ENCODE data around the gene CCDC12.

Gene CCDC12

GRCh38 chr3:47006145-47006651 lies 29.7 kb upstream of the CCDC12 start:
- Histone ChIP-seq H3K27me3 (ENCODE audit: control insufficient read depth, insufficient read depth, low read length) (no peaks in the 10 kb centered on the region), H3K36me3 (ENCODE audit: control insufficient read depth, insufficient read depth, low read length) (peaks cover 50% of the 10 kb centered on the region), H3K9ac (ENCODE audit: low read depth, low read length) (no peak overlapping the region), H3K9me3 (ENCODE audit: control insufficient read depth, insufficient read depth, low read length) (no peaks in the 10 kb centered on the region), H3K4me3 (ENCODE audit: low read depth, low read length) (no peak overlapping the region), H3K4me1 (ENCODE audit: control insufficient read depth, insufficient read depth, low read length) (no peaks in the 10 kb centered on the region)

DNA sequence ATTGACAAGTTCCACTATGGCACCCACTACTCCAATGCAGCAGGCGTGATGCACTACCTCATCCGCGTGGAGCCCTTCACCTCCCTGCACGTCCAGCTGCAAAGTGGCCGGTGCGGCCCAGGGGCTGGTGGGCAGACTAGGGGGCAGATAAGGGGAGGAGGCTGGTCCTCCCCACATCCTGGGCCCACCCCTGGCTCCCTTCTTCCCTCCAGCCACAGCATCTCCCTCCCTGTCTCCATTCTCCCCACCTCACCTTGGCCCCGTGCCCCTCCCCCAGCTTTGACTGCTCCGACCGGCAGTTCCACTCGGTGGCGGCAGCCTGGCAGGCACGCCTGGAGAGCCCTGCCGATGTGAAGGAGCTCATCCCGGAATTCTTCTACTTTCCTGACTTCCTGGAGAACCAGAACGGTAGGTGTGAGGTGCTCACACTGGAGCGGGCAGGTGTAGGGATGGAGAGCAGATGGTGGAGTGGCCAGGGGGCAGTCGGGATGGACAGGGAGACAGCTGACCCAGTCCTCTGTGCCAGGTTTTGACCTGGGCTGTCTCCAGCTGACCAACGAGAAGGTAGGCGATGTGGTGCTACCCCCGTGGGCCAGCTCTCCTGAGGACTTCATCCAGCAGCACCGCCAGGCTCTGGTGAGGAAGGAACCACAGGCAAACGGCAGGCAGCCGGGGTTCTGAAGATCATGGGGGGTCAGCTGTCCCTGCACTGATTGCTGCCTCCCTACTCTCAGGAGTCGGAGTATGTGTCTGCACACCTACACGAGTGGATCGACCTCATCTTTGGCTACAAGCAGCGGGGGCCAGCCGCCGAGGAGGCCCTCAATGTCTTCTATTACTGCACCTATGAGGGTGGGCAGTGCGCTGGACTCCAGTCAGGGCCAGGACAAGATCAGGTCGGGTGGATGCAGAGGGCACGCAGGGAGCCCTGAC lies 28.9 kb upstream of the CCDC12 start:
- no peaks in the 10 kb centered on the region for H3K4me1 ChIP-seq (ENCODE audit: control insufficient read depth, insufficient read depth, low read length)
- no peaks in the 10 kb centered on the region for H3K9me3 ChIP-seq (ENCODE audit: control insufficient read depth, insufficient read depth, low read length)
- H3K27me3 ChIP-seq (ENCODE audit: control insufficient read depth, insufficient read depth, low read length), result no peaks in the 10 kb centered on the region
- no peak overlapping the region for H3K9ac ChIP-seq (ENCODE audit: low read depth, low read length)
- H3K36me3 ChIP-seq (ENCODE audit: control insufficient read depth, insufficient read depth, low read length), result peaks cover 57% of the 10 kb centered on the region
- H3K4me3 ChIP-seq (ENCODE audit: low read depth, low read length), result no peak overlapping the region

- Histone ChIP-seq H3K9me3 (ENCODE audit: control insufficient read depth, insufficient read depth, low read length) (no peaks in the 10 kb centered on the region), H3K4me3 (ENCODE audit: low read depth, low read length) (no peak overlapping the region), H3K36me3 (ENCODE audit: control insufficient read depth, insufficient read depth, low read length) (peaks cover 66% of the 10 kb centered on the region), H3K9ac (ENCODE audit: low read depth, low read length) (no peak overlapping the region), H3K27me3 (ENCODE audit: control insufficient read depth, insufficient read depth, low read length) (no peaks in the 10 kb centered on the region), H3K4me1 (ENCODE audit: control insufficient read depth, insufficient read depth, low read length) (no peaks in the 10 kb centered on the region)
Observed at GRCh38 chr3:47004369-47005211, 28.0 kb upstream of the CCDC12 start.

GRCh38 chr3:47003461-47004368 lies 27.2 kb upstream of the CCDC12 start:
- no peak overlapping the region for H3K4me3 ChIP-seq (ENCODE audit: low read depth, low read length)

DNA sequence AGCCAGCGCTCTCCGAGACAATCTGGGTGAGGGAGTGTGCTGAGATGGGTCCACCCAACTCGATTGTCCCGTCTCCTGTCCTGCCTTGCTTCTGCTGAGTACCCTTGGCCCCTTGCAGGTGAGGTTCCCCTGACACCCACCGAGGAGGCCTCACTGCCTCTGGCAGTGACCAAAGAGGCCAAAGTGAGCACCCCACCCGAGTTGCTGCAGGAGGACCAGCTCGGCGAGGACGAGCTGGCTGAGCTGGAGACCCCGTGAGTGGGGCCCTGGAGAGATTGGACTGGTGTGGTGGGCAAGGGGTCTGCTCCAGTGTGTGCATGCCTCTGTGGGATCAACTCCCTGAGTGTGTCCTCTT lies 26.5 kb upstream of the CCDC12 start:
- Histone ChIP-seq H3K9ac (ENCODE audit: low read depth, low read length) (no peak overlapping the region), H3K36me3 (ENCODE audit: control insufficient read depth, insufficient read depth, low read length) (peaks cover 71% of the 10 kb centered on the region), H3K4me1 (ENCODE audit: control insufficient read depth, insufficient read depth, low read length) (no peaks in the 10 kb centered on the region), H3K27me3 (ENCODE audit: control insufficient read depth, insufficient read depth, low read length) (no peaks in the 10 kb centered on the region), H3K4me3 (ENCODE audit: low read depth, low read length) (no peak overlapping the region), H3K9me3 (ENCODE audit: control insufficient read depth, insufficient read depth, low read length) (no peaks in the 10 kb centered on the region)

More at GRCh38 chr3:47003461-47004368, 27.2 kb upstream of the CCDC12 start:
- Histone ChIP-seq H3K27me3 (ENCODE audit: control insufficient read depth, insufficient read depth, low read length) (no peaks in the 10 kb centered on the region), H3K4me1 (ENCODE audit: control insufficient read depth, insufficient read depth, low read length) (no peaks in the 10 kb centered on the region), H3K36me3 (ENCODE audit: control insufficient read depth, insufficient read depth, low read length) (peaks cover 71% of the 10 kb centered on the region), H3K9ac (ENCODE audit: low read depth, low read length) (no peak overlapping the region), H3K9me3 (ENCODE audit: control insufficient read depth, insufficient read depth, low read length) (no peaks in the 10 kb centered on the region)

- no peak overlapping the region for H3K9ac ChIP-seq (ENCODE audit: low read depth, low read length)
- H3K4me3 ChIP-seq (ENCODE audit: low read depth, low read length), result no peak overlapping the region
- H3K36me3 ChIP-seq (ENCODE audit: control insufficient read depth, insufficient read depth, low read length), result peaks cover 71% of the 10 kb centered on the region
- no peaks in the 10 kb centered on the region for H3K27me3 ChIP-seq (ENCODE audit: control insufficient read depth, insufficient read depth, low read length)
- no peaks in the 10 kb centered on the region for H3K9me3 ChIP-seq (ENCODE audit: control insufficient read depth, insufficient read depth, low read length)
- no peaks in the 10 kb centered on the region for H3K4me1 ChIP-seq (ENCODE audit: control insufficient read depth, insufficient read depth, low read length)
Observed at GRCh38 chr3:47002171-47003055, 25.9 kb upstream of the CCDC12 start.

- Histone ChIP-seq H3K27me3 (ENCODE audit: control insufficient read depth, insufficient read depth, low read length) (no peaks in the 10 kb centered on the region), H3K4me1 (ENCODE audit: control insufficient read depth, insufficient read depth, low read length) (no peaks in the 10 kb centered on the region), H3K9ac (ENCODE audit: low read depth, low read length) (no peak overlapping the region), H3K9me3 (ENCODE audit: control insufficient read depth, insufficient read depth, low read length) (no peaks in the 10 kb centered on the region), H3K36me3 (ENCODE audit: control insufficient read depth, insufficient read depth, low read length) (peaks cover 65% of the 10 kb centered on the region), H3K4me3 (ENCODE audit: low read depth, low read length) (no peak overlapping the region)
Observed at GRCh38 chr3:47001731-47002170, 25.2 kb upstream of the CCDC12 start.

DNA sequence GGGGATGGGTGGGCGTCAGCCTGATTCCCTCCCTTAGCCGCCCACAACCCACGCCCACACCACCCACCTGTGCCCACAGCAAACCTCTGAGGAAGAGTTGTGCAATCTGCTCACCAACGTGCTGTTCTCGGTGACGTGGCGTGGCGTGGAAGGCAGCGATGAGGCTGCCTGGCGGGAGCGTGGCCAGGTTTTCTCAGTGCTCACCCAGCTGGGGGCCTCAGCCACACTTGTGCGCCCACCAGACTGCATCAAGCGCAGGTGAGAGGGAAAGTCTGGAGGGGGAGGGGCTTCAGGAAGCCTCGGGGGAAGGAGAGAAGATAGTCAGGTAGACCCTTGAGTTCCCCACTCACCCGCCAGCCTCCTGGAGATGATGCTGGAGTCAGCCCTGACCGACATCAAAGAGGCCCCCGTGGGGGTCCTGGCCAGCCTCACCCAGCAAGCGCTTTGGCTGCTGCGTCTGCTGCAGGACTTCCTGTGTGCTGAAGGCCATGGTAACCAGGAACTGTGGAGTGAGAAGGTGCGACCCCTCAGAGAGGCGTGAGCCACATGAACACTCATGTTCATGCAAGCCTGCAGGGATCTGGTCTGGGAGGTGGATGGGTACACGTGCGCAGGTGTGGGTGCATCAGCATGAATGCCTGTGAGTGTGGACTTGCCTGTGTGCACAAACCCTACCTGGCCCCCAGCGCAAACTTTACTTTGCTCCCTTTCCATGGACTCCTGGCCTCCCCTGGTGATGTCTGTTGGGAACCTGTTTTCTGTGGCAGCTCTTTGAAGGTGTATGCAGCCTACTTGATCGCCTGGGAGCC lies 24.6 kb upstream of the CCDC12 start:
- Histone ChIP-seq H3K9ac (ENCODE audit: low read depth, low read length) (no peak overlapping the region), H3K36me3 (ENCODE audit: control insufficient read depth, insufficient read depth, low read length) (peaks cover 62% of the 10 kb centered on the region), H3K27me3 (ENCODE audit: control insufficient read depth, insufficient read depth, low read length) (no peaks in the 10 kb centered on the region), H3K4me3 (ENCODE audit: low read depth, low read length) (no peak overlapping the region), H3K9me3 (ENCODE audit: control insufficient read depth, insufficient read depth, low read length) (no peaks in the 10 kb centered on the region), H3K4me1 (ENCODE audit: control insufficient read depth, insufficient read depth, low read length) (no peaks in the 10 kb centered on the region)

DNA sequence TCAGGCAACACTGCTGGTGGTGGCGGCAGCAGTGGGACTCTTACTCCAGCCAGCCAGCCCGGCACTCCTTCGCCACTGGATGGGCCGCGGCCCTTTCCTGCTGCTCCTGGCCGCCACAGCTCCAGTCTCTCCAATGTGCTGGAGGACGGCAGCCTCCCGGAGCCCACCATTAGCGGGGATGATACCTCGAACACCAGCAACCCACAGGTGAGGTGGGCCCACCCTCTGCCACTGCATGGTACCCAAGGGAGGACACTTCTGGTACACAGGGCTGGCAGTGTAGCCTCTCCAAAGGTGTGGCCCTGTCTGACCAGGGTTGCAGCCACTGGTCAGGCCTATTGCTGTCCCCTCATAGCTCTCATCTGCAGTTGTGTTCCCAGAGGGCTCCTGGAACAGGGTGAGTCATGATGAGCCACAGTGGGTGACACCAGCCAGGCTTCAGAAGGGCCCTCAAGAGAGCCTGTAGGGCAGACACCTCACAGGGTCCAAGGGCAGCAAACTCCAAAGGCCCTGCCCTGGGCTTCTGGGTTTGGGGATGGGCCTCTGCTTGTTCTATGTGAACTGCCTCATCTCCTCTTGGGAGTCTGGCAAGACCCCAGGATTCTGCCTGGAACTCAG lies 23.8 kb upstream of the CCDC12 start:
- Histone ChIP-seq H3K36me3 (ENCODE audit: control insufficient read depth, insufficient read depth, low read length) (peaks cover 59% of the 10 kb centered on the region), H3K4me3 (ENCODE audit: low read depth, low read length) (no peak overlapping the region), H3K27me3 (ENCODE audit: control insufficient read depth, insufficient read depth, low read length) (no peaks in the 10 kb centered on the region), H3K9ac (ENCODE audit: low read depth, low read length) (no peak overlapping the region), H3K4me1 (ENCODE audit: control insufficient read depth, insufficient read depth, low read length) (no peaks in the 10 kb centered on the region), H3K9me3 (ENCODE audit: control insufficient read depth, insufficient read depth, low read length) (no peaks in the 10 kb centered on the region)
